Activated CD4-positive, alpha-beta memory T cell treated with anti-CD3 and anti-CD28 coated beads for 36 hours (primary cell): Measurements from ENCODE around the gene SEC14L3. TPM values are rescaled to one million over a fixed set of nuclear protein-coding genes. Genes with fewer than 3 reads are reported as not detected.

ENCODE experiments used
- CTCF ChIA-PET: fragments of 350-600 bp; sonication (Branson Sonifier 250); formaldehyde crosslinking; loops from one replicate; lab custom pipeline; 2021; ENCODE audit warnings: antibody characterized with exemption, inconsistent platforms; lab: Charles Lee
- POLR2A ChIA-PET: fragments of 350-600 bp; sonication (Branson Sonifier 250); formaldehyde crosslinking; loops from one replicate; lab custom pipeline; 2021; ENCODE audit warnings: antibody characterized with exemption; lab: Charles Lee
- DNase-seq: peaks from one replicate; pipeline ENCODE4 v3.0.0-alpha.2; 2020
- H3K27ac Mint-ChIP-seq: one replicate; pipeline ENCODE4 v1.8.0; 2021; ENCODE audit warnings: mixed read lengths
- H3K27me3 Mint-ChIP-seq: one replicate; pipeline ENCODE4 v1.8.0; 2021; ENCODE audit warnings: mixed read lengths
- H3K36me3 Mint-ChIP-seq: one replicate; pipeline ENCODE4 v1.8.0; 2021; ENCODE audit warnings: mixed read lengths
- H3K4me1 Mint-ChIP-seq: one replicate; pipeline ENCODE4 v1.8.0; 2021; ENCODE audit warnings: low read depth, mixed read lengths
- H3K4me3 Mint-ChIP-seq: one replicate; pipeline ENCODE4 v1.8.0; 2021; ENCODE audit warnings: mild to moderate bottlenecking, mixed read lengths
- H3K9me3 Mint-ChIP-seq: one replicate; pipeline ENCODE4 v1.8.0; 2021; ENCODE audit warnings: mixed read lengths
- intact Hi-C: fragments of 100-400 bp; cut with micrococcal nuclease; formaldehyde crosslinking; loops from one replicate; pipeline ENCODE4 v1.15.1; 2023
- total RNA-seq, 2 experiments: library from RNA; stranded (reverse); gene quantifications; one replicate each; pipeline ENCODE4 v1.2.3, GENCODE V29; 2021

SEC14L3 gene
- total RNA-seq, 2 experiments from 2014 or later, result not detected

- peak overlapping the region; percentile 75 for H3K27ac Mint-ChIP-seq
- intact Hi-C loops, result loop anchor here (5.0 to 10.0 kb wide), 2 partner anchors 73 to 256 kb away; no protein-coding TSS in a partner anchor
- H3K9me3 Mint-ChIP-seq, result no peaks in the 10 kb centered on the region
- peak overlapping the region; percentile 25 for H3K4me3 Mint-ChIP-seq
- peaks cover 40% of the 10 kb centered on the region for H3K36me3 Mint-ChIP-seq
- H3K27me3 Mint-ChIP-seq, result no peaks in the 10 kb centered on the region
- CTCF ChIA-PET, result interaction anchor here (0.7 to 7.5 kb wide), 4 partner anchors 24 to 165 kb away, joined by 3 to 113 read pairs (median 30); partner anchors contain the start of genes CASTOR1, RNF215 and SEC14L2
- DNase-seq, result peak; percentile 21
- peaks cover 43% of the 10 kb centered on the region for H3K4me1 Mint-ChIP-seq
- POLR2A ChIA-PET, result interaction anchor here (1.0 to 1.5 kb wide), 2 partner anchors 15 to 18 kb away, joined by 3 read pairs; no protein-coding TSS in a partner anchor
These were observed 51.3 kb downstream of the SEC14L3 start for GRCh38 chr22:30420347-30421125.

GRCh38 chr22:30416837-30417236, 55.0 kb downstream of the SEC14L3 start:
- H3K9me3 Mint-ChIP-seq, result no peaks in the 10 kb centered on the region
- no peak for DNase-seq
- H3K4me1 Mint-ChIP-seq, result peaks cover 44% of the 10 kb centered on the region
- ChIA-PET POLR2A (interaction anchor here (1.2 kb wide), 1 partner anchor 10 kb away, joined by 3 read pairs; no protein-coding TSS in a partner anchor), CTCF (no interaction called here)
- H3K27ac Mint-ChIP-seq, result no peak overlapping the region
- intact Hi-C loops, result no loop called here
- H3K36me3 Mint-ChIP-seq, result peaks cover 45% of the 10 kb centered on the region
- no peak overlapping the region for H3K4me3 Mint-ChIP-seq
- no peaks in the 10 kb centered on the region for H3K27me3 Mint-ChIP-seq

- no peaks in the 10 kb centered on the region for H3K9me3 Mint-ChIP-seq
- CTCF ChIA-PET, result no interaction called here
These were observed 55.4 kb downstream of the SEC14L3 start for GRCh38 chr22:30416403-30416802.

GRCh38 chr22:30414525-30415047, 57.2 kb downstream of the SEC14L3 start:
- Mint-ChIP-seq H3K36me3 (peaks cover 43% of the 10 kb centered on the region), H3K4me3 (no peak overlapping the region), H3K4me1 (peaks cover 23% of the 10 kb centered on the region), H3K27ac (peak overlapping the region; percentile 66), H3K9me3 (no peaks in the 10 kb centered on the region), H3K27me3 (no peaks in the 10 kb centered on the region)
- DNase-seq, result no peak
- CTCF ChIA-PET, result interaction anchor here (1.1 to 2.1 kb wide), 3 partner anchors 10 to 16 kb away, joined by 5 to 6 read pairs (median 5); no protein-coding TSS in a partner anchor
- POLR2A ChIA-PET, result interaction anchor here (0.6 to 1.9 kb wide), 4 partner anchors 9 to 130 kb away, joined by 3 to 12 read pairs (median 4); partner anchors contain the start of gene SEC14L2
- intact Hi-C loops, result no loop called here

More at GRCh38 chr22:30416403-30416802, 55.4 kb downstream of the SEC14L3 start:
- intact Hi-C loops, result no loop called here
- Mint-ChIP-seq H3K27me3 (no peaks in the 10 kb centered on the region), H3K36me3 (peaks cover 44% of the 10 kb centered on the region), H3K4me3 (no peak overlapping the region), H3K4me1 (peaks cover 40% of the 10 kb centered on the region), H3K27ac (no peak overlapping the region)
- DNase-seq, result no peak
- POLR2A ChIA-PET, result interaction anchor here (1.2 kb wide), 1 partner anchor 10 kb away, joined by 3 read pairs; no protein-coding TSS in a partner anchor

- intact Hi-C loops, result no loop called here
- ChIA-PET CTCF (interaction anchor here (1.1 to 2.2 kb wide), 4 partner anchors 10 to 17 kb away, joined by 5 to 11 read pairs (median 6); no protein-coding TSS in a partner anchor), POLR2A (interaction anchor here (0.9 to 1.9 kb wide), 3 partner anchors 10 to 17 kb away, joined by 3 to 12 read pairs (median 5); partner anchors contain the start of gene SEC14L2)
- Mint-ChIP-seq H3K9me3 (no peaks in the 10 kb centered on the region), H3K4me3 (no peak overlapping the region), H3K4me1 (peaks cover 23% of the 10 kb centered on the region), H3K27me3 (no peaks in the 10 kb centered on the region), H3K27ac (peak overlapping the region; percentile 70), H3K36me3 (peaks cover 43% of the 10 kb centered on the region)
- peak; percentile 31 for DNase-seq
These were observed 57.9 kb downstream of the SEC14L3 start for GRCh38 chr22:30413745-30414524.

GRCh38 chr22:30413001-30413400, 58.8 kb downstream of the SEC14L3 start:
- CTCF ChIA-PET, result interaction anchor here (1.0 to 2.9 kb wide), 4 partner anchors 11 to 125 kb away, joined by 3 to 11 read pairs (median 6); partner anchors contain the start of gene SEC14L2
- DNase-seq, result no peak
- Mint-ChIP-seq H3K27ac (peak overlapping the region; percentile 70), H3K36me3 (peaks cover 40% of the 10 kb centered on the region), H3K4me3 (no peak overlapping the region), H3K9me3 (no peaks in the 10 kb centered on the region), H3K4me1 (peaks cover 29% of the 10 kb centered on the region), H3K27me3 (no peaks in the 10 kb centered on the region)
- intact Hi-C loops, result no loop called here
- POLR2A ChIA-PET, result interaction anchor here (3.7 kb wide), 1 partner anchor 10 kb away, joined by 19 read pairs; no protein-coding TSS in a partner anchor

GRCh38 chr22:30411780-30412179, 60.0 kb downstream of the SEC14L3 start:
- Mint-ChIP-seq H3K27me3 (no peaks in the 10 kb centered on the region), H3K4me1 (peaks cover 29% of the 10 kb centered on the region), H3K9me3 (no peaks in the 10 kb centered on the region), H3K36me3 (peaks cover 33% of the 10 kb centered on the region), H3K4me3 (no peak overlapping the region), H3K27ac (no peak overlapping the region)
- CTCF ChIA-PET, result interaction anchor here (0.6 to 2.9 kb wide), 3 partner anchors 12 to 17 kb away, joined by 4 to 11 read pairs (median 7); partner anchors contain the start of gene SEC14L2
- intact Hi-C loops, result no loop called here
- no peak for DNase-seq
- POLR2A ChIA-PET, result interaction anchor here (3.7 kb wide), 1 partner anchor 11 kb away, joined by 19 read pairs; no protein-coding TSS in a partner anchor

Other genes with a start within 250 kb of the SEC14L3 start
- 100 to 1,000 TPM; 176 to 189 TPM for gene LIF, start 225.3 kb downstream of the SEC14L3 start, total RNA-seq
- gene OSM, start 205.2 kb downstream of the SEC14L3 start, total RNA-seq, result 10 to 100 TPM; 39.6 to 41.2 TPM
- gene CASTOR1, start 182.5 kb downstream of the SEC14L3 start, total RNA-seq, result 1 to 10 TPM; 3.6 to 4.0 TPM
- 10 to 100 TPM; 28.9 to 29.0 TPM for gene TBC1D10A, start 145.1 kb downstream of the SEC14L3 start, total RNA-seq
- 100 to 1,000 TPM; 255 to 273 TPM for gene SF3A1, start 115.1 kb downstream of the SEC14L3 start, total RNA-seq
- 1 to 10 TPM; 2.1 to 2.9 TPM for gene CCDC157, start 115.0 kb downstream of the SEC14L3 start, total RNA-seq
- 10 to 100 TPM in 1 of 2 experiments, 1 to 10 TPM in 1; 8.8 to 10.2 TPM for gene RNF215, start 84.6 kb downstream of the SEC14L3 start, total RNA-seq
- gene SEC14L2, start 75.0 kb downstream of the SEC14L3 start, total RNA-seq, result 10 to 100 TPM; 12.8 to 15.3 TPM
- gene MTFP1, start 46.2 kb downstream of the SEC14L3 start, total RNA-seq, result 10 to 100 TPM; 50.5 to 54.5 TPM
- gene SEC14L4, start 33.7 kb upstream of the SEC14L3 start, total RNA-seq, result not detected
- under 1 TPM in 1 of 2 experiments, not detected in 1; 0.17 TPM for gene SEC14L6, start 74.7 kb upstream of the SEC14L3 start, total RNA-seq
- not detected for gene GAL3ST1, start 102.6 kb upstream of the SEC14L3 start, total RNA-seq
- 10 to 100 TPM; 99.3 to 99.6 TPM for gene PES1, start 119.9 kb upstream of the SEC14L3 start, total RNA-seq
- gene TCN2, start 135.2 kb upstream of the SEC14L3 start, total RNA-seq, result under 1 TPM; 0.19 to 0.31 TPM
- gene SLC35E4, start 163.8 kb upstream of the SEC14L3 start, total RNA-seq, result 1 to 10 TPM; 5.2 to 5.9 TPM
- gene DUSP18, start 195.9 kb upstream of the SEC14L3 start, total RNA-seq, result 10 to 100 TPM in 1 of 2 experiments, 1 to 10 TPM in 1; 9.2 to 10.6 TPM
- 1 to 10 TPM; 2.3 to 2.9 TPM for gene OSBP2, start 222.9 kb upstream of the SEC14L3 start, total RNA-seq